Smooth muscle cell of the brain vasculature (primary cell): ENCODE data around the gene PCDHA8.
"Not testable (repeated sequence)": the region's sequence is repeated elsewhere in the genome, so short reads cannot be mapped to it uniquely, and the experiment has no call there.

Experiments used
- DNase-seq: peaks from one replicate; pipeline ENCODE4 v3.0.0-alpha.2; 2012; ENCODE audit warnings: low read depth, low spot score

The PCDHA8 gene

DNA sequence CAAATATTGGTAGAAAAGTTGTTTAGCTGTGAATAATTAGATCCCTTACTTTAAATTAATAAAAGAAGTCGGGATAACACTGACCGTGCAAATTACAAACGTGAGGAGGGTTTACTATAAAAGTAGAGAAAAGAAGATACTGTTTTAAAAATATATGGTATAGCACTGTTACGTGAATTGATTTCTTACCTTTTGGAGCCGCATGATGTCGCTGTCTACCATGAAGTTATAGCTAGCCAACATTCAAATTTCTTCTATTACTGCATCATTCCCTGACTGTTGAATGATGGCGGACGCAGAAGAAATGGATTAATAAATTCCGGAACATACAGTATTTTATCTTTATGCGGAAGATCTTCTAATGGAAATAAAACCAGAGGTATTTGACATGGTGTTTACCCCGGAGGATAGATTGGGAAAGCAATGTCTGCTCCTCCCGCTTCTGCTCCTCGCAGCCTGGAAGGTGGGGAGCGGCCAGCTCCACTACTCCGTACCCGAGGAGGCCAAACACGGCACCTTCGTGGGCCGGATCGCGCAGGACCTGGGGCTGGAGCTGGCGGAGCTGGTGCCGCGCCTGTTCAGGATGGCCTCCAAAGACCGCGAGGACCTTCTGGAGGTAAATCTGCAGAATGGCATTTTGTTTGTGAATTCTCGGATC, 13.2 kb upstream of the PCDHA8 start, which contains the start of gene PCDHA6:
Gene PCDHA6 (plus strand): TSS at position 257 of the 658 bp plus-strand sequence. CDS start 132 bp downstream, at position 389.
- DNase-seq = no peak

DNA sequence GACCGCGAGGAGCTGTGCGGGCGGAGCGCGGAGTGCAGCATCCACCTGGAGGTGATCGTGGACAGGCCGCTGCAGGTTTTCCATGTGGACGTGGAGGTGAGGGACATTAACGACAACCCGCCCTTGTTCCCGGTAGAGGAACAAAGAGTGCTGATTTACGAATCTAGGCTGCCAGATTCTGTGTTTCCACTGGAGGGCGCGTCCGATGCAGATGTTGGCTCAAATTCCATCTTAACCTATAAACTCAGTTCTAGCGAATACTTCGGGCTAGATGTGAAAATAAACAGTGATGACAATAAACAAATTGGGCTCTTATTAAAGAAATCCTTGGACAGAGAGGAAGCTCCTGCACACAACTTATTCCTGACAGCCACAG, 12.6 kb upstream of the PCDHA8 start:
- no peak for DNase-seq

DNA sequence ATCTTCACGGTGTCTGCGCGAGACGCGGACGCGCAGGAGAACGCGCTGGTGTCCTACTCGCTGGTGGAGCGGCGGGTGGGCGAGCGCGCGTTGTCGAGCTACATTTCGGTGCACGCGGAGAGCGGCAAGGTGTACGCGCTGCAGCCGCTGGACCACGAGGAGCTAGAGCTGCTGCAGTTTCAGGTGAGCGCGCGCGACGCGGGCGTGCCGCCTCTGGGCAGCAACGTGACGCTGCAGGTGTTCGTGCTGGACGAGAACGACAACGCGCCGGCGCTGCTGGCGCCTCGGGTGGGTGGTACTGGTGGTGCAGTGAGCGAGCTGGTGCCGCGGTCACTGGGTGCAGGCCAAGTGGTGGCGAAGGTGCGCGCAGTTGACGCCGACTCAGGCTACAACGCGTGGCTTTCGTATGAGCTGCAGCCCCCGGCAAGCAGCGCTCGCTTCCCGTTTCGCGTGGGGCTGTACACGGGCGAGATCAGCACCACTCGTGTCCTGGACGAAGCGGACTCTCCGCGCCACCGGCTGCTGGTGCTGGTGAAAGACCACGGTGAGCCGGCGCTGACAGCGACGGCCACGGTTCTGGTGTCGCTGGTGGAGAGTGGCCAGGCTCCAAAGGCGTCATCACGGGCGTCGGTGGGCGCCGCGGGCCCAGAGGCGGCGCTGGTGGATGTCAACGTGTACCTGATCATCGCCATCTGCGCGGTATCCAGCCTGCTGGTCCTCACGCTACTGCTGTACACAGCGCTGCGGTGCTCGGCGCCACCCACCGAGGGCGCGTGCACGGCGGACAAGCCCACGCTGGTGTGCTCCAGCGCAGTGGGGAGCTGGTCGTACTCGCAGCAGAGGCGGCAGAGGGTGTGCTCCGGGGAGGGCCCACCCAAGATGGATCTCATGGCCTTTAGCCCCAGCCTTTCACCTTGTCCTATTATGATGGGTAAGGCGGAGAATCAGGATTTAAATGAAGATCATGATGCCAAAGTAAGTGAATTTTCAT, 11.2 kb upstream of the PCDHA8 start:
- not testable (repeated sequence) for DNase-seq

DNA sequence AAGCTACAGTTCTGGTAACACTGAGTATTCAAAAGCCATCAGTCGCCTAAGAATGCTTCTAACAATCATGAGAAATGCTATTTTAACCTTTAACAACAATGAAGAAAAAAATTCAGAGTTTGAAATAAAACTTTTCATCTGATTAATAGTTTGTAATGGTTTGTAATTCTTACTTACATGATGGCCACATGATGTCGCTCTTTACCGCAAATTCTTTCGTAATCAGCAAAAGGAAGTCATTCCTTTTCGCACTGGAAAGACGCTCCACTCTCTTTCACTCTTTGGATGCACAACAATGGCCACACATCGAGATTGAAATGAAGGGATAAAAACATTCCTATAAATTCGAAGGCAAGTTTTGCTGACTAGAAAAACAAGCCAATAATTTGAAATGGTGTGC, 7.0 kb upstream of the PCDHA8 start, which contains the start of gene PCDHA7:
Gene PCDHA7 (plus strand): TSS at position 277 of the 400 bp plus-strand sequence. CDS start 115 bp downstream, at position 392.
- no peak for DNase-seq

DNA sequence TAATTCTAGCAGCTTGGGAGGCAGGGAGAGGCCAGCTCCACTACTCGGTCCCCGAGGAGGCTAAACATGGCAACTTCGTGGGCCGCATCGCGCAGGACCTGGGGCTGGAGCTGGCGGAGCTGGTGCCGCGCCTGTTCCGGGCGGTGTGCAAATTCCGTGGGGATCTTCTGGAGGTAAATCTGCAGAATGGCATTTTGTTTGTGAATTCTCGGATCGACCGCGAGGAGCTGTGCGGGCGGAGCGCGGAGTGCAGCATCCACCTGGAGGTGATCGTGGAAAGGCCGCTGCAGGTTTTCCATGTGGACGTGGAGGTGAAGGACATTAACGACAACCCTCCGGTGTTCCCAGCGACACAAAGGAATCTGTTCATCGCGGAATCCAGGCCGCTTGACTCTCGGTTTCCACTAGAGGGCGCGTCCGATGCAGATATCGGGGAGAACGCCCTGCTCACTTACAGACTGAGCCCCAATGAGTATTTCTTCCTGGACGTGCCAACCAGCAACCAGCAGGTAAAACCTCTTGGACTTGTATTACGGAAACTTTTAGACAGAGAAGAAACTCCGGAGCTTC, 6.5 kb upstream of the PCDHA8 start:
- DNase-seq = not testable (repeated sequence)

DNA sequence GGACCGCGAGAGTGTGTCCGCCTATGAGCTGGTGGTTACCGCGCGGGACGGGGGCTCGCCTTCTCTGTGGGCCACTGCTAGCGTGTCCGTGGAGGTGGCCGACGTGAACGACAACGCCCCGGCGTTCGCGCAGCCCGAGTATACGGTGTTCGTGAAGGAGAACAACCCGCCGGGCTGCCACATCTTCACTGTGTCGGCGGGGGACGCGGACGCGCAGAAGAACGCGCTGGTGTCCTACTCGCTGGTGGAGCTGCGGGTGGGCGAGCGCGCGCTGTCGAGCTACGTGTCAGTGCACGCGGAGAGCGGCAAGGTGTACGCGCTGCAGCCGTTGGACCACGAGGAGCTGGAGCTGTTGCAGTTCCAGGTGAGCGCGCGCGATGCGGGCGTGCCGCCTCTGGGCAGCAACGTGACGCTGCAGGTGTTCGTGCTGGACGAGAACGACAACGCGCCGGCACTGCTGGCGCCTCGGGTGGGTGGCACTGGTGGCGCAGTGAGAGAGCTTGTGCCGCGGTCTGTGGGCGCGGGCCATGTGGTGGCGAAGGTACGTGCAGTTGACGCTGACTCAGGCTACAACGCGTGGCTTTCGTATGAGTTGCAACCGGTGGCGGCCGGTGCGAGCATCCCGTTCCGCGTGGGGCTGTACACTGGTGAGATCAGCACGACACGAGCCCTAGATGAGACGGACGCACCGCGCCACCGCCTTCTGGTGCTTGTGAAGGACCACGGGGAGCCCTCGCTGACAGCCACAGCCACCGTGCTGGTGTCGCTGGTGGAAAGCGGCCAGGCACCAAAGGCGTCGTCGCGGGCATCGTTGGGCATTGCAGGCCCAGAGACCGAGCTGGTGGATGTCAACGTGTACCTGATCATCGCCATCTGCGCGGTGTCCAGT, 5.1 kb upstream of the PCDHA8 start:
- no peak for DNase-seq

DNA sequence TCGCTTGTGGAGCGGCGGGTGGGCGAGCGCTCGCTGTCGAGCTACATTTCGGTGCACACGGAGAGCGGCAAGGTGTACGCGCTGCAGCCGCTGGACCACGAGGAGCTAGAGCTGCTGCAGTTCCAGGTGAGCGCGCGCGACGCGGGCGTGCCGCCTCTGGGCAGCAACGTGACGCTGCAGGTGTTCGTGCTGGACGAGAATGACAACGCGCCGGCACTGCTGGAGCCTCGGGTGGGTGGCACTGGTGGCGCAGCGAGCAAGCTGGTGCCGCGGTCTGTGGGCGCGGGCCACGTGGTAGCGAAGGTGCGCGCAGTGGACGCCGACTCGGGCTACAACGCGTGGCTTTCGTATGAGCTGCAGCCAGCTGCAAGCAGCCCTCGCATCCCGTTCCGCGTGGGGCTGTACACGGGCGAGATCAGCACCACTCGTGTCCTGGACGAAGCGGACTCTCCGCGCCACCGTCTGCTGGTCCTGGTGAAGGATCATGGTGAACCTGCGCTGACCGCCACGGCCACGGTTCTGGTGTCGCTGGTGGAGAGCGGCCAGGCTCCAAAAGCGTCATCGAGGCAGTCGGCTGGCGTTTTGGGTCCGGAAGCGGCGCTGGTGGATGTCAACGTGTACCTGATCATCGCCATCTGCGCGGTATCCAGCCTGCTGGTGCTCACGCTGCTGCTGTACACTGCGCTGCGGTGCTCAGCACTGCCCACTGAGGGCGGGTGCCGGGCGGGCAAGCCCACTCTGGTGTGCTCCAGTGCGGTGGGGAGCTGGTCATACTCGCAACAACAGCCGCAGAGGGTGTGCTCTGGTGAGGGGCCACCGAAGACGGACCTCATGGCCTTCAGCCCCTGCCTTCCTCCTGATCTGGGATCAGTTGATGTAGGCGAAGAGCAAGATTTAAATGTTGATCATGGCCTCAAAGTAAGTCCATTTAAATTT, 2.1 kb downstream of the PCDHA8 start:
- DNase-seq = no peak

DNA sequence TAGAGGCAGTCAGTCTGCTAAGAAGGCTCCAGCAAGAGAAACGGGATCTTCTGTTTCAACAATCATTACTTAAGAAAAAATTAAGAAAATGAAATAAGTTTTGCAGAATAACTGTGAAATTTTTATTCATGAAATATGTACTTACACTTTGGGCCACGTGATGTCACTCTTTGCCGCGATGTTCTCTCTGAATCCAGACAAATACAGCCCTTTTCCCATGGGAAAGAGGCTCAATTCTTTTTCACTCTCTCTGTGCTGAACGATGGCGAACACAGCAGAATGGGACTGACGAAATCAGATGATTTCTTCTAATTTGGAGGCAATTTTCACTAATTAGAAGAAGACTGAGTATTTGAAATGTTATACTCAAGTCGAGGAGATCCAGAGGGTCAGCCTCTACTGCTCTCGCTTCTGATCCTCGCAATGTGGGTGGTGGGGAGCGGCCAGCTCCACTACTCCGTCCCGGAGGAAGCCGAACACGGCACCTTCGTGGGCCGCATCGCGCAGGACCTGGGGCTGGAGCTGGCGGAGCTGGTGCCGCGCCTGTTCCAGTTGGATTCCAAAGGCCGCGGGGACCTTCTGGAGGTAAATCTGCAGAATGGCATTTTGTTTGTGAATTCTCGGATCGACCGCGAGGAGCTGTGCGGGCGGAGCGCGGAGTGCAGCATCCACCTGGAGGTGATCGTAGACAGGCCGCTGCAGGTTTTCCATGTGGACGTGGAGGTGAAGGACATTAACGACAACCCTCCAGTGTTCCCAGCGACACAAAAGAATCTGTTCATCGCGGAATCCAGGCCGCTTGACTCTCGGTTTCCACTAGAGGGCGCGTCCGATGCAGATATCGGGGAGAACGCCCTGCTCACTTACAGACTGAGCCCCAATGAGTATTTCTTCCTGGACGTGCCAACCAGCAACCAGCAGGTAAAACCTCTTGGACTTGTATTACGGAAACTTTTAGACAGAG, 7.4 kb downstream of the PCDHA8 start, which contains the start of gene PCDHA9:
Gene PCDHA9 (plus strand): TSS at position 244 of the 964 bp plus-strand sequence. CDS start 114 bp downstream, at position 358.
- DNase-seq = not testable (repeated sequence)

DNA sequence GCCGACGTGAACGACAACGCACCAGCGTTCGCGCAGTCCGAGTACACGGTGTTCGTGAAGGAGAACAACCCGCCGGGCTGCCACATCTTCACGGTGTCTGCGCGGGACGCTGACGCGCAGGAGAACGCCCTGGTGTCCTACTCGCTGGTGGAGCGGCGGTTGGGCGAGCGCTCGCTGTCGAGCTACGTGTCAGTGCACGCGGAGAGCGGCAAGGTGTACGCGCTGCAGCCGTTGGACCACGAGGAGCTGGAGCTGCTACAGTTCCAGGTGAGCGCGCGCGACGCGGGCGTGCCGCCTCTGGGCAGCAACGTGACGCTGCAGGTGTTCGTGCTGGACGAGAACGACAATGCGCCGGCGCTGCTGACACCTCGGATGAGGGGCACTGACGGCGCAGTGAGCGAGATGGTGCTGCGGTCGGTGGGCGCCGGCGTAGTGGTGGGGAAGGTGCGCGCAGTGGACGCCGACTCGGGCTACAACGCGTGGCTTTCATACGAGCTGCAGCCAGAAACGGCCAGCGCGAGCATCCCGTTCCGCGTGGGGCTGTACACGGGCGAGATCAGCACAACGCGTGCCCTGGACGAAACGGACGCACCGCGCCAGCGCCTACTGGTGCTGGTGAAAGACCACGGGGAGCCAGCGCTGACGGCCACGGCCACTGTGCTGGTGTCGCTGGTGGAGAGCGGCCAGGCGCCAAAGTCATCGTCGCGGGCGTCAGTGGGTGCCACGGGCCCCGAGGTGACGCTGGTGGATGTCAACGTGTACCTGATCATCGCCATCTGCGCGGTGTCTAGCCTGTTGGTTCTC, 9.0 kb downstream of the PCDHA8 start:
- not testable (repeated sequence) for DNase-seq

DNA sequence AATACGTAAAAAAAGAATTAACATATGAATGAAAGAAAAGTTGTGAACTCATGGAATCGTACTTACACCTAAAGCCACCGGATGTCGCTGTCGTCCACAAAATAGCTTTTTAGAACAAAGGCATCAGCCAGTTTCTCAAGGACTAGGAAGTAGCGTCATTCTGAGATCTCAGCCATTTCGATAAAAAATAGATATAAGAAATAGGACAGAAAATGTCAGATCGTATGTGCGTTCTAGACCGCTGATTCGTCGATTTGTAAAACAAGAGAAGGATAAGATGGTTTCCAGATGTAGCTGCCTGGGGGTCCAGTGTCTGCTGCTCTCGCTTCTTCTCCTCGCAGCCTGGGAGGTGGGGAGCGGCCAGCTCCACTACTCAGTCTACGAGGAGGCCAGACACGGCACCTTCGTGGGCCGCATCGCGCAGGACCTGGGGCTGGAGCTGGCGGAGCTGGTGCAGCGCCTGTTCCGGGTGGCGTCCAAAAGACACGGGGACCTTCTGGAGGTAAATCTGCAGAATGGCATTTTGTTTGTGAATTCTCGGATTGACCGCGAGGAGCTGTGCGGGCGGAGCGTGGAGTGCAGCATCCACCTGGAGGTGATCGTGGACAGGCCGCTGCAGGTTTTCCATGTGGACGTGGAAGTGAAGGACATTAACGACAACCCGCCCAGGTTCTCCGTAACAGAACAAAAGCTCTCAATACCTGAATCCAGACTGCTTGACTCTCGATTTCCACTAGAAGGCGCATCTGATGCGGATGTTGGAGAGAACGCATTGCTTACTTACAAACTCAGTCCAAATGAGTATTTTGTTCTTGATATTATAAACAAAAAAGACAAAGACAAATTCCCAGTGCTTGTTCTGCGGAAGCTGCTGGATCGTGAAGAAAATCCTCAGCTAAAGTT, 15.0 kb downstream of the PCDHA8 start, which contains the start of gene PCDHA10:
Gene PCDHA10 (plus strand): TSS at position 126 of the 903 bp plus-strand sequence. CDS start 152 bp downstream, at position 278.
- no peak for DNase-seq

DNA sequence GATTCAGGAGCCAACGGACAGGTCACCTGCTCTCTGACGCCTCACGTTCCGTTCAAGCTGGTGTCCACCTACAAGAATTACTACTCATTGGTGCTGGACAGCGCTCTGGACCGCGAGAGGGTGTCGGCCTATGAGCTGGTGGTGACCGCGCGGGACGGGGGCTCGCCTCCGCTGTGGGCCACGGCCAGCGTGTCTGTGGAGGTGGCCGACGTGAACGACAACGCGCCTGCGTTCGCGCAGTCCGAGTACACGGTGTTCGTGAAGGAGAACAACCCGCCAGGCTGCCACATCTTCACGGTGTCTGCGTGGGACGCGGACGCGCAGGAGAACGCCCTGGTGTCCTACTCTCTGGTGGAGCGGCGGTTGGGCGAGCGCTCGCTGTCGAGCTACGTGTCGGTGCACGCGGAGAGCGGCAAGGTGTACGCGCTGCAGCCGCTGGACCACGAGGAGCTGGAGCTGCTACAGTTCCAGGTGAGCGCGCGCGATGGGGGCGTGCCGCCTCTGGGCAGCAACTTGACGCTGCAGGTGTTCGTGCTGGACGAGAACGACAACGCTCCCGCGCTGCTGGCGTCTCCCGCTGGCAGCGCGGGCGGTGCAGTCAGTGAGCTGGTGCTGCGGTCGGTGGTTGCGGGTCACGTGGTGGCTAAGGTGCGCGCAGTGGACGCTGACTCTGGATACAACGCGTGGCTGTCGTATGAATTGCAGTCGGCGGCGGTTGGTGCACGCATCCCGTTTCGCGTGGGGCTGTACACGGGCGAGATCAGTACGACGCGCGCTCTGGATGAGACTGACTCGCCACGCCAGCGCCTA, 16.4 kb downstream of the PCDHA8 start:
- DNase-seq = no peak

DNA sequence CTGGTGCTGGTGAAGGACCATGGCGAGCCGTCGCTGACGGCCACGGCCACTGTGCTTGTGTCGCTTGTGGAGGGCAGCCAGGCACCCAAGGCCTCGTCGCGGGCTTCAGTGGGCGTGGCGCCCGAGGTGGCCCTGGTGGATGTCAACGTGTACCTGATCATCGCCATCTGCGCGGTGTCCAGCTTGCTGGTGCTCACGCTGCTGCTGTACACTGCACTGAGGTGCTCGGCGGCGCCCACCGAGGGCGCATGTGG, 16.9 kb downstream of the PCDHA8 start:
- no peak for DNase-seq

DNA sequence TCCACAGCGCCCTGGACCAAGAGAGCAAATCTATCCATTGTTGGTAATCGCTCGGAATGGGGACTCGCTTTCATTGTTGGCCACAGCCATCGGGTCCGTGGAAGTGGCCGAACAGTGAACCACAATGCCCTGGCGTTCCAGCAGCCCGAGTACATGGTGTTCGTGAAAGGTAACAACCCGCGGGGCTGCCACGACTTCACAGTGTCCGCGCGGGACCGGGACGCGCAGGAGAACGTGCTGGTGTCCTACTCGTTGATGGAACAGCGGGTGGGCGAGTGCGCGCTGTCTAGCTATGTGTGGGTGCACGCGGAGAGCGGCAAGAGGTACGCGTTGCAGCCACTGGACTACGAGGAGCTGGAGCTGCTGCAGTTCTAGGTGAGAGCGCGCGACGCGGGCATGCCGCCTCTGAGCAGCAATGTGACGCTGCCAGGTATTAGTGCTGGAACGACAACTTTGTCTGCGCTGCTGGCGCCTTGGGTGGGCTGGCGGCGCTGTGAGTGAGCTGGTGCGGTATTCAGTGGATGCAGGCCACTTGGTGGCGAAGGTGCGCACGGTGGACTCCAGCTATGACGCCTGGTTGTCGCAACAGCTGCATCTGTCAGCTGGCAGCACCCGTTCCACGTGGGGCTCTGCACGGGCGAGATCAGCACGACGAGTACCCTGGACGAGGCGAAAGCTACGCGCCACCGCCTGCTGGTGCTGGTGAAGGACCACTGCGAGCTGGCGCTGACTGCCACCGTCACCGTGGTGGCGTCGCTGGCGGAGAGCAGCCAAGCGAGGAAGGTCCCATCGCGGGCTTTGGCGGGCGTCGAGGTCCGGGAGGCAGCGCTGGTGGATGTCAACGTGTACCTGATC, 21.7 kb downstream of the PCDHA8 start:
- no peak for DNase-seq

DNA sequence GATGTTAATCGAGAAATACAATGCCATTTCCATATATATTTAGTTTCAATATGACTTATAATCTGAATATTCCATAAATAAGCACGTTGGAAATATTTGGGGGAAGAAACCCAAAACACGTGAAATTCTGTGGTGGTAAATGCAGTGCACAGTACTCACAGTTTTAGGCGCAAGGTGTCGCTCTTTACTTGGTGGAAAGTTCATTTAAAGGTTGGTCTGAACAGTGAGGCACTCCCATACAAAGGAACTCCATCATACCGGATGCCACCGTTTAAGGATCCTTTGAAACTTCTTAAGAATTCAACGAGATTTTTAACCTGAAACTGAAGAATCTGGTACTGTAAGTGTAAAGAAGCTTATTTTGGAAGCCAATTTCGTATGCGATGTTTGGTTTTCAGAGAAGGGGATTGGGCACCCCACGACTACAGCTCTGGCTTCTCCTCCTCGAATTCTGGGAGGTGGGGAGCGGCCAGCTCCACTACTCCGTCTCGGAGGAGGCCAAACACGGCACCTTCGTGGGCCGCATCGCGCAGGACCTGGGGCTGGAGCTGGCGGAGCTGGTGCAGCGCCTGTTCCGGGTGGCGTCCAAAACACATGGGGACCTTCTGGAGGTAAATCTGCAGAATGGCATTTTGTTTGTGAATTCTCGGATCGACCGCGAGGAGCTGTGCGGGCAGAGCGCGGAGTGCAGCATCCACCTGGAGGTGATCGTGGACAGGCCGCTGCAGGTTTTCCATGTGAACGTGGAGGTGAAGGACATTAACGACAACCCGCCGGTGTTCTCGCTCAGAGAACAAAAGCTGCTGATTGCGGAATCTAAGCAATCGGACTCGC, 28.0 kb downstream of the PCDHA8 start, which contains the start of gene PCDHA11:
Gene PCDHA11 (plus strand): TSS at position 237 of the 834 bp plus-strand sequence. CDS start 147 bp downstream, at position 384.
- no peak for DNase-seq
